OCI-LY7 (cell line): ENCODE data around the gene DHRSX.
"Not testable (repeated sequence)": the region's sequence is repeated elsewhere in the genome, so short reads cannot be mapped to it uniquely, and the experiment has no call there.

Experiments used
- EZH2phosphoT487 ChIP-seq: fragments of 200-600 bp; sonication (generic); IDR thresholded peaks from 2 replicates; pipeline ENCODE4 v1.6.1; 2018; ENCODE audit warnings: low read depth, borderline replicate concordance, mild to moderate bottlenecking, mixed run types, antibody characterized with exemption, low read length, moderate library complexity, mixed read lengths
- TF ChIP-seq, protein P1 (sequence below): fragments of 200-600 bp; sonication (generic); conservative IDR thresholded peaks from 2 replicates; pipeline ENCODE4 v1.5.1; 2014; ENCODE audit warnings: mild to moderate bottlenecking, antibody characterized with exemption, low read length, moderate library complexity, mixed read lengths

DNA sequence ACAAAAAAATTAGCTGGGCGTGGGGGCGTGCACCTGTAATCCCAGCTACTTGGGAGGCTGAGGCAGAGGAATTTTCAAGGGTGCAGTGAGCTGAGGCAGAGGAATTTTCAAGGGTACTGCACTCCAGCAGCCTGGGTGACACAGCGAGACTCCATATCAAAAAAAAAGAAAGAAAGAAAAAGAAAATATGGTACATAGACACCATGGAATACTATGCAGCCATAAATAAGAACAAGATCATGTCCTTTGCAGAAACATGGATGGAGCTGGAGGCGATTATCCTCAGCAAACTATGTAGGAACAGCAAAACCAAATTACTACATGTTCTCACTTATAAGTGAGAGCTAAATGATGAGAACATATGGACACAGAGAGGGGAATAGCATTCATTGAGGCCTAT lies 141.3 kb downstream of the DHRSX start:
- TF ChIP-seq, protein P1, sequence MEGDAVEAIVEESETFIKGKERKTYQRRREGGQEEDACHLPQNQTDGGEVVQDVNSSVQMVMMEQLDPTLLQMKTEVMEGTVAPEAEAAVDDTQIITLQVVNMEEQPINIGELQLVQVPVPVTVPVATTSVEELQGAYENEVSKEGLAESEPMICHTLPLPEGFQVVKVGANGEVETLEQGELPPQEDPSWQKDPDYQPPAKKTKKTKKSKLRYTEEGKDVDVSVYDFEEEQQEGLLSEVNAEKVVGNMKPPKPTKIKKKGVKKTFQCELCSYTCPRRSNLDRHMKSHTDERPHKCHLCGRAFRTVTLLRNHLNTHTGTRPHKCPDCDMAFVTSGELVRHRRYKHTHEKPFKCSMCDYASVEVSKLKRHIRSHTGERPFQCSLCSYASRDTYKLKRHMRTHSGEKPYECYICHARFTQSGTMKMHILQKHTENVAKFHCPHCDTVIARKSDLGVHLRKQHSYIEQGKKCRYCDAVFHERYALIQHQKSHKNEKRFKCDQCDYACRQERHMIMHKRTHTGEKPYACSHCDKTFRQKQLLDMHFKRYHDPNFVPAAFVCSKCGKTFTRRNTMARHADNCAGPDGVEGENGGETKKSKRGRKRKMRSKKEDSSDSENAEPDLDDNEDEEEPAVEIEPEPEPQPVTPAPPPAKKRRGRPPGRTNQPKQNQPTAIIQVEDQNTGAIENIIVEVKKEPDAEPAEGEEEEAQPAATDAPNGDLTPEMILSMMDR: not testable (repeated sequence)
- not testable (repeated sequence) for TF ChIP-seq EZH2phosphoT487
